Mammary epithelial cell (primary cell): ENCODE measurements around the gene ADCY5.

ENCODE experiments used
- CTCF ChIP-seq, 2 donors: IDR thresholded peaks in 1 of 2; conservative IDR thresholded peaks in 1 of 2; 2 replicates each; pipeline ENCODE4 v1.5.1; 2011 to 2012; ENCODE audit warnings: inconsistent platforms in 2 of 2, low read length in 2 of 2, mild to moderate bottlenecking in 2 of 2, control low read depth in 1 of 2, low read depth in 1 of 2; ENCODE audit not compliant: insufficient read depth in 1 of 2; ENCODE audit errors: extremely low read depth in 1 of 2
- EZH2 ChIP-seq: IDR thresholded peaks from 2 replicates; pipeline ENCODE4 v1.6.1; 2012; ENCODE audit warnings: low read length, inconsistent platforms, borderline replicate concordance

- TF ChIP-seq CTCF (conservative IDR thresholded peaks at IDR 0.05 in 1 of 2, IDR thresholded peaks at IDR 0.05 in 1 of 2; ENCODE audit: extremely low read depth in 1 of 2, insufficient read depth in 1 of 2, low read depth in 1 of 2, low read length in 2 of 2) (no peak), EZH2 (no peak)
These were observed 53.7 kb downstream of the ADCY5 start for GRCh38 chr3:123395235-123395634.
